HepG2 (cell line): ENCODE data around the gene CHKA. TPM values are rescaled to one million over a fixed set of nuclear protein-coding genes. Genes with fewer than 3 reads are reported as not detected.
A peak's percentile ranks its signal among the peaks of the same experiment; 100 is the strongest.

Experiments used
- ATAC-seq: fragments of 200-7000 bp; cut with Tn5 transposase; 3 replicates; pipeline ENCODE4 v1.9.1; 2020; ENCODE audit warnings: mild to moderate bottlenecking, moderate library complexity
- BruUV-seq: library from RNA; stranded (reverse); fragments of 400-500 nt; replicated peaks from 2 replicates; lab custom pipeline; 2021; lab: Mats Ljungman, UMichigan
- CTCF ChIA-PET: fragments of 300-600 bp; formaldehyde crosslinking; extraction: SDS; loops from one replicate; lab custom pipeline; 2021; ENCODE audit warnings: low total read pairs, inconsistent platforms, low intra/inter-chr PET ratio; lab: Yijun Ruan, JAX
- POLR2A ChIA-PET: fragments of 350-600 bp; sonication (Branson Sonifier 250); formaldehyde crosslinking; loops from one replicate; lab custom pipeline; 2020; ENCODE audit warnings: antibody characterized with exemption, inconsistent platforms; lab: Yijun Ruan, JAX
- DNase-seq: peaks from one replicate; pipeline ENCODE4 v3.0.0-alpha.2; 2015; ENCODE audit warnings: low spot score
- FAIRE-seq: peaks from 3 replicates; lab custom pipeline; 2011; peaks lifted over from hg19 to GRCh38; lab: Jason Lieb, UNC
- H2AFZ ChIP-seq: one replicate; pipeline ENCODE4 v1.6.1; 2011; ENCODE audit warnings: low read length, inconsistent platforms
- H3K27ac ChIP-seq: fragments of 300-600 bp; 3 replicates; pipeline ENCODE4 v1.8.0; 2011; ENCODE audit warnings: mixed run types, mild to moderate bottlenecking, mixed read lengths, low read length, inconsistent platforms; ENCODE audit not compliant: insufficient read depth; ENCODE audit errors: extremely low read length
- H3K27me3 ChIP-seq, 2 experiments: fragments of 200-600 bp in 1 of 2; 2 replicates in 1 of 2; 3 replicates in 1 of 2; pipeline versions ENCODE4 v1.6.0 to v1.8.0; 2011; ENCODE audit warnings: low read length in 2 of 2, mild to moderate bottlenecking in 2 of 2, moderate library complexity in 2 of 2, inconsistent platforms in 1 of 2; ENCODE audit not compliant: insufficient read depth in 2 of 2, control insufficient read depth in 1 of 2
- H3K36me3 ChIP-seq, 2 experiments: fragments of 200-600 bp in 1 of 2; replicated peaks in 1 of 2; 2 replicates in 1 of 2; 3 replicates in 1 of 2; pipeline versions ENCODE4 v1.5.1 to v1.8.0; 2011; ENCODE audit warnings: low read length in 2 of 2, inconsistent platforms in 1 of 2; ENCODE audit not compliant: insufficient read depth in 2 of 2, control insufficient read depth in 1 of 2
- H3K4me1 ChIP-seq: 2 replicates; pipeline ENCODE4 v1.5.1; 2012; ENCODE audit warnings: low read length, inconsistent platforms; ENCODE audit not compliant: insufficient read depth
- H3K4me2 ChIP-seq: 2 replicates; pipeline ENCODE4 v1.6.0; 2011; ENCODE audit warnings: low read depth, low read length, inconsistent platforms
- H3K4me3 ChIP-seq, 3 experiments: fragments of 200-600 bp in 1 of 3; sonication (generic), shearing (Covaris generic) in 1 of 3; replicated peaks in 1 of 3; 2 replicates each; pipeline ENCODE4 v1.5.1; 2011 to 2016; ENCODE audit warnings: low read length in 3 of 3, inconsistent platforms in 2 of 3, low read depth in 2 of 3, mild to moderate bottlenecking in 2 of 3, control low read depth in 1 of 3, mixed read lengths in 1 of 3; ENCODE audit not compliant: insufficient read depth in 1 of 3
- H3K79me2 ChIP-seq: one replicate; pipeline ENCODE4 v1.6.1; 2011; ENCODE audit warnings: low read length, inconsistent platforms; ENCODE audit not compliant: insufficient read depth
- H3K9ac ChIP-seq: 2 replicates; pipeline ENCODE4 v1.6.0; 2011; ENCODE audit warnings: mild to moderate bottlenecking, low read depth, low read length, inconsistent platforms; ENCODE audit not compliant: insufficient read depth
- H3K9me3 ChIP-seq: 2 replicates; pipeline ENCODE4 v1.5.1; 2012; ENCODE audit warnings: mild to moderate bottlenecking, low read length
- H4K20me1 ChIP-seq: 2 replicates; pipeline ENCODE4 v1.6.0; 2011; ENCODE audit warnings: inconsistent platforms, mild to moderate bottlenecking, low read length, moderate library complexity; ENCODE audit not compliant: insufficient read depth
- CEBPB ChIP-seq: IDR thresholded peaks from 2 replicates; pipeline ENCODE4 v1.6.1; 2011; ENCODE audit warnings: low read depth, low read length, improper control_type of control experiment, borderline replicate concordance
- EHMT2 ChIP-seq: fragments of 200-600 bp; sonication (generic); IDR thresholded peaks from 2 replicates; pipeline ENCODE4 v1.7.0; 2017; ENCODE audit warnings: antibody characterized with exemption, low read depth, low read length, borderline replicate concordance
- FOSL2 ChIP-seq: sonication (generic); formaldehyde crosslinking; IDR thresholded peaks from 2 replicates; pipeline ENCODE4 v1.4.0; 2020; ENCODE audit warnings: missing genetic modification reagents
- GATAD2A ChIP-seq: IDR thresholded peaks from 2 replicates; pipeline ENCODE4 v1.6.1; 2016
- MIER2 ChIP-seq: IDR thresholded peaks from 2 replicates; pipeline ENCODE4 v1.6.1; 2016; ENCODE audit warnings: missing biosample characterization, missing genetic modification reagents
- ZBTB7B ChIP-seq: sonication (generic); formaldehyde crosslinking; IDR thresholded peaks from 2 replicates; pipeline ENCODE4 v1.4.0; 2020; ENCODE audit warnings: missing genetic modification reagents
- ZFP82 ChIP-seq: sonication (generic); formaldehyde crosslinking; IDR thresholded peaks from 2 replicates; pipeline ENCODE4 v1.5.1; 2020; ENCODE audit warnings: mild to moderate bottlenecking, missing genetic modification reagents, borderline replicate concordance
- ZNF720 ChIP-seq: sonication (generic); formaldehyde crosslinking; IDR thresholded peaks from 2 replicates; pipeline ENCODE4 v1.4.0; 2020; ENCODE audit warnings: missing genetic modification reagents
- WGBS: methylation state at CpG from one replicate; pipeline ENCODE4 v1.1.6; 2017; ENCODE audit warnings: low lambda C conversion rate; 5-methylcytosine and 5-hydroxymethylcytosine counted together
- in situ Hi-C: cut with HindIII; loops from 2 replicates; pipeline ENCODE4 v1.10.0; 2017; ENCODE audit warnings: low pct_unique_long_range_greater_than_20kb; ENCODE audit not compliant: extremely low pct_ligation_motif_present
- intact Hi-C: fragments of 100-400 bp; cut with micrococcal nuclease; formaldehyde crosslinking; loops from one replicate; pipeline ENCODE4 v1.10.0; 2022; ENCODE audit not compliant: unreplicated experiment
- polyA plus RNA-seq, 8 experiments: library from polyadenylated mRNA; depleted of rRNA in 3 of 8; stranded (reverse) in 7 of 8; unstranded in 1 of 8; fragments of >200 nt; fragmentation: Illumina TruSeq in 4 of 8; extraction: Trizol in 4 of 8; gene quantifications; 2 replicates each; pipeline versions ENCODE4 v1.2.1 to v1.2.3, GENCODE V29; 2011 to 2016; ENCODE audit warnings: low read depth in 4 of 8, missing spikeins in 1 of 8, mixed read lengths in 1 of 8; ENCODE audit not compliant: insufficient read depth in 1 of 8
- total RNA-seq, 5 experiments: library from RNA; depleted of rRNA; stranded (reverse); fragments of >200 nt; fragmentation: Illumina TruSeq; extraction: Trizol; gene quantifications; 2 replicates each; pipeline ENCODE4 v1.2.3, GENCODE V29; 2016; ENCODE audit warnings: low read depth in 1 of 5
- TF ChIP-seq, protein P1 (sequence below): sonication (generic); formaldehyde crosslinking; IDR thresholded peaks from 2 replicates; pipeline ENCODE4 v1.5.0; 2020; ENCODE audit warnings: mild to moderate bottlenecking, missing genetic modification reagents
- TF ChIP-seq, protein P2 (sequence below): sonication (generic); formaldehyde crosslinking; IDR thresholded peaks from 2 replicates; pipeline ENCODE4 v1.4.0; 2020; ENCODE audit warnings: missing genetic modification reagents, mild to moderate bottlenecking, borderline replicate concordance
- TF ChIP-seq, protein P3 (sequence below): sonication (generic); formaldehyde crosslinking; IDR thresholded peaks from 2 replicates; pipeline ENCODE4 v1.4.0; 2020; ENCODE audit warnings: missing genetic modification reagents

Gene CHKA
- total and polyA plus RNA-seq, 2 of the 13 experiments (the other 11 are each of a cell fraction or from before 2014, with no cell fraction given) = 71.6 to 92.7 TPM

DNA sequence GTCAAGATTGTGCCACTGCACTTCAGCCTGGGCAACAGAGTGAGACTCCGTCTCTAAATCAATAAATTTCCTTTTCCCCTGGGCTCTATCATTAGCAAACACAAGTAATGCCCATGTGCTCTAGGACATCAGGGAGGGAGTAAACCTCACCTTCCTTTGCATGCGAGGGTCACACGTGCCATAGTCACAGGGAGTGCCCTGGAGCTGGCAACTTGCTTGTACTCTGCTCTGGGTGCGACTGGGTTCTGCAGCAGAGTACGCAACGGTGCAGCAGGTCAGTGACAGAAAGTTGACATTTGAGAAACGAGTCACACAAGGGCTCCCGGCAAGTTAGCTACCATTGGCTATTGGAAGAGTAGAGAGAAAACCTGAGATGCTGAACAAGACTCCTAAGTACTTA, 32.6 kb upstream of the CHKA start:
- no peak for ATAC-seq

DNA sequence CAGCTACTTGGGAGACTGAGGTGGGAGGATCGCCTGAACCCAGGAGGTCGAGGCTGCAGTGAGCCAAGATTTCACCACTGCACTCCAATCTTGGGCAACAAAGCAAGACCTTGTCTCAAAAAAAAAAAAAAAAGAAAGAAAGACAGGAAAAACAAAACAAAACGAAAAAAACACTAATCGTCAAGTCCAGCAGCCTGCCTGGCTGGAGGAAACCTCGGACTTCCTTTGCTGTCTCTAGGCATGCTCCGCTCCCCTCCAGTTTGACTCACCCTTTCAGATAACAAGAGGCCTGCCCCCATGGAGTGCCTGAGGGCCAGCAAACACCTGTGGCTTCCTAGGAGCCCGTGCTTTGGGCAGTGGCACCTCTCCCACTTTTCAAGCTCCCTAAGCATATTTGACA, 28.8 kb upstream of the CHKA start:
- peak; percentile 46 for DNase-seq
- no TSS peak for BruUV-seq
- in situ Hi-C loops (no loop called here), intact Hi-C loops (no loop called here)
- Histone ChIP-seq H3K9ac (peak overlapping the region; percentile 2; the same call in 1 of the 2 replicates), H3K36me3 (no peaks in the 10 kb centered on the region), H3K27ac (peak overlapping the region; percentile 15), H3K4me2 (peak overlapping the region; percentile 15; the same call in 1 of the 2 replicates), H2AFZ (no peak overlapping the region), H3K4me1 (peaks cover 80% of the 10 kb centered on the region), H3K4me3 (no peak overlapping the region), H4K20me1 (no peaks in the 10 kb centered on the region), H3K9me3 (no peaks in the 10 kb centered on the region), H3K27me3 (no peaks in the 10 kb centered on the region; a peak in 1 of 5 replicates), H3K79me2 (no peaks in the 10 kb centered on the region)
- WGBS = 27% methylated on average over 6 of the region's 7 CpGs
- POLR2A ChIA-PET = interaction anchor here (1.5 to 6.6 kb wide), 3 partner anchors 22 to 50 kb away, joined by 3 to 98 read pairs (median 14); partner anchors contain the start of gene CHKA
- FAIRE-seq = no peak
- no peak for ATAC-seq
- CTCF ChIA-PET = no interaction called here
- TF ChIP-seq FOSL2 (CRISPR knock-in tag) = peak; percentile 12; the same call in 1 of the 2 replicates
- no peak for TF ChIP-seq MIER2 (CRISPR knock-in tag)
- TF ChIP-seq, protein P1, sequence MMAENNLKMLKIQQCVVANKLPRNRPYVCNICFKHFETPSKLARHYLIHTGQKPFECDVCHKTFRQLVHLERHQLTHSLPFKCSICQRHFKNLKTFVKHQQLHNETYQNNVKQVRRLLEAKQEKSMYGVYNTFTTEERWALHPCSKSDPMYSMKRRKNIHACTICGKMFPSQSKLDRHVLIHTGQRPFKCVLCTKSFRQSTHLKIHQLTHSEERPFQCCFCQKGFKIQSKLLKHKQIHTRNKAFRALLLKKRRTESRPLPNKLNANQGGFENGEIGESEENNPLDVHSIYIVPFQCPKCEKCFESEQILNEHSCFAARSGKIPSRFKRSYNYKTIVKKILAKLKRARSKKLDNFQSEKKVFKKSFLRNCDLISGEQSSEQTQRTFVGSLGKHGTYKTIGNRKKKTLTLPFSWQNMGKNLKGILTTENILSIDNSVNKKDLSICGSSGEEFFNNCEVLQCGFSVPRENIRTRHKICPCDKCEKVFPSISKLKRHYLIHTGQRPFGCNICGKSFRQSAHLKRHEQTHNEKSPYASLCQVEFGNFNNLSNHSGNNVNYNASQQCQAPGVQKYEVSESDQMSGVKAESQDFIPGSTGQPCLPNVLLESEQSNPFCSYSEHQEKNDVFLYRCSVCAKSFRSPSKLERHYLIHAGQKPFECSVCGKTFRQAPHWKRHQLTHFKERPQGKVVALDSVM (CRISPR knock-in tag) = peak; percentile 46; the same call in 1 of the 2 replicates
- TF ChIP-seq ZBTB7B (CRISPR knock-in tag) = no peak
- 0 out of 2 replicates have a peak, but pooled peaks have one; percentile 26 for TF ChIP-seq GATAD2A
- TF ChIP-seq, protein P2, sequence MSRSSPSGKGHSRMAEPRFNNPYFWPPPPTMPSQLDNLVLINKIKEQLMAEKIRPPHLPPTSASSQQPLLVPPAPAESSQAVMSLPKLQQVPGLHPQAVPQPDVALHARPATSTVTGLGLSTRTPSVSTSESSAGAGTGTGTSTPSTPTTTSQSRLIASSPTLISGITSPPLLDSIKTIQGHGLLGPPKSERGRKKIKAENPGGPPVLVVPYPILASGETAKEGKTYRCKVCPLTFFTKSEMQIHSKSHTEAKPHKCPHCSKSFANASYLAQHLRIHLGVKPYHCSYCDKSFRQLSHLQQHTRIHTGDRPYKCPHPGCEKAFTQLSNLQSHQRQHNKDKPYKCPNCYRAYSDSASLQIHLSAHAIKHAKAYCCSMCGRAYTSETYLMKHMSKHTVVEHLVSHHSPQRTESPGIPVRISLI (CRISPR knock-in tag) = peak; percentile 48; the same call in 1 of the 2 replicates
- TF ChIP-seq ZNF720 (CRISPR knock-in tag) = no peak
- TF ChIP-seq CEBPB = peak; percentile 48; the same call in 1 of the 2 replicates
- no peak for TF ChIP-seq ZFP82
- no peak for TF ChIP-seq EHMT2

More for the DNA sequence above, 32.6 kb upstream of the CHKA start:
- H4K20me1 ChIP-seq = no peaks in the 10 kb centered on the region
- TF ChIP-seq, protein P3, sequence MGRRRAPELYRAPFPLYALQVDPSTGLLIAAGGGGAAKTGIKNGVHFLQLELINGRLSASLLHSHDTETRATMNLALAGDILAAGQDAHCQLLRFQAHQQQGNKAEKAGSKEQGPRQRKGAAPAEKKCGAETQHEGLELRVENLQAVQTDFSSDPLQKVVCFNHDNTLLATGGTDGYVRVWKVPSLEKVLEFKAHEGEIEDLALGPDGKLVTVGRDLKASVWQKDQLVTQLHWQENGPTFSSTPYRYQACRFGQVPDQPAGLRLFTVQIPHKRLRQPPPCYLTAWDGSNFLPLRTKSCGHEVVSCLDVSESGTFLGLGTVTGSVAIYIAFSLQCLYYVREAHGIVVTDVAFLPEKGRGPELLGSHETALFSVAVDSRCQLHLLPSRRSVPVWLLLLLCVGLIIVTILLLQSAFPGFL (CRISPR knock-in tag) = no peak
- intact Hi-C loops = no loop called here
- H3K4me1 ChIP-seq = peaks cover 43% of the 10 kb centered on the region
- no peak for DNase-seq
- POLR2A ChIA-PET = no interaction called here
- H2AFZ ChIP-seq = no peak overlapping the region
- H3K4me3 ChIP-seq = no peak overlapping the region
- no peaks in the 10 kb centered on the region for H3K79me2 ChIP-seq
- CTCF ChIA-PET = no interaction called here
- H3K27ac ChIP-seq = no peak overlapping the region
- FAIRE-seq = no peak
- peaks cover 2 to 9% of the 10 kb centered on the region in 2 experiments; a peak in 3 of 5 replicates for H3K36me3 ChIP-seq
- in situ Hi-C loops = no loop called here
- no peak overlapping the region for H3K4me2 ChIP-seq
- no peaks in the 10 kb centered on the region for H3K9me3 ChIP-seq
- 75% methylated on average over 8 of the region's 8 CpGs for WGBS
- no peak overlapping the region for H3K9ac ChIP-seq
- no TSS peak for BruUV-seq
- no peaks in the 10 kb centered on the region for H3K27me3 ChIP-seq
